Heart right ventricle (tissue), 16 donors: ENCODE measurements around the gene BRIP1. TPM values are rescaled to one million over a fixed set of nuclear protein-coding genes. Genes with fewer than 3 reads are reported as not detected.

Experiments
- ATAC-seq, 8 donors: fragments of 200-7000 bp; cut with Tn5 transposase; one replicate each; pipeline ENCODE4 v1.9.1; 2020; ENCODE audit warnings: mild to moderate bottlenecking in 8 of 8, moderate library complexity in 8 of 8, moderate number of reproducible peaks in 1 of 8
- DNase-seq, 2 donors: peaks; one replicate each; pipeline ENCODE4 v3.0.0-alpha.2; 2020
- H3K27ac ChIP-seq, 10 donors: fragments of 200-600 bp; sonication (generic) in 2 of 10; one replicate each; pipeline versions ENCODE4 v1.5.0 to v1.8.0; 2020 to 2022; ENCODE audit warnings: mild to moderate bottlenecking in 3 of 10
- H3K27me3 ChIP-seq, 7 donors: fragments of 200-600 bp; one replicate each; pipeline ENCODE4 v1.8.0; 2021 to 2022; ENCODE audit warnings: mild to moderate bottlenecking in 2 of 7
- H3K36me3 ChIP-seq, 9 donors: fragments of 200-600 bp; sonication (generic) in 1 of 9; one replicate each; pipeline versions ENCODE4 v1.5.0 to v1.8.0; 2020 to 2022; ENCODE audit warnings: mild to moderate bottlenecking in 2 of 9
- H3K4me1 ChIP-seq, 9 donors: fragments of 200-600 bp; sonication (generic) in 1 of 9; one replicate each; pipeline versions ENCODE4 v1.5.0 to v1.8.0; 2020 to 2022; ENCODE audit warnings: mild to moderate bottlenecking in 4 of 9
- H3K4me3 ChIP-seq, 10 donors: fragments of 200-600 bp; sonication (generic) in 2 of 10; one replicate each; pipeline versions ENCODE4 v1.5.0 to v1.8.0; 2020 to 2022; ENCODE audit warnings: mild to moderate bottlenecking in 7 of 10, moderate library complexity in 2 of 10
- H3K9me3 ChIP-seq, 11 donors: fragments of 200-600 bp in 10 of 11; sonication (generic) in 2 of 11; one replicate each; pipeline versions ENCODE4 v1.5.0 to v1.8.0; 2013 to 2022; ENCODE audit warnings: mild to moderate bottlenecking in 2 of 11, control low read depth in 1 of 11, moderate library complexity in 1 of 11
- CTCF ChIP-seq, 9 donors: fragments of 200-600 bp; sonication (generic) in 2 of 9; IDR thresholded peaks; one replicate each; pipeline versions ENCODE4 v1.5.0 to v1.8.0; 2021 to 2022; ENCODE audit warnings: antibody characterized with exemption in 9 of 9, mild to moderate bottlenecking in 5 of 9, moderate library complexity in 1 of 9
- WGBS, 2 donors: extraction: QIAGEN DNeasy Blood & Tissue Kit; methylation state at CpG; one replicate each; pipeline ENCODE4 v1.1.7; 2013; ENCODE audit warnings: inconsistent platforms in 1 of 2; 5-methylcytosine and 5-hydroxymethylcytosine counted together
- intact Hi-C, 10 donors: fragments of 100-400 bp; cut with DNase I; formaldehyde crosslinking; loops; one replicate each; pipeline versions ENCODE4 v1.11.1 to v1.14.2; 2022
- polyA plus RNA-seq, 2 donors: library from polyadenylated mRNA; stranded (reverse); fragments of 200-250 nt; gene quantifications; one replicate each; pipeline ENCODE4 v1.2.3, GENCODE V29; 2013
- total RNA-seq, 10 donors: library from RNA; stranded (reverse); fragmentation: NEBNext Ultra II Directional in 3 of 10; extraction: Animal tissue kit (Norgen Biotek cat#: 25700) in 3 of 10; gene quantifications; one replicate each; pipeline versions ENCODE4 v1.2.1 to v1.2.4, GENCODE V29; 2021 to 2023
- donor health status: Arrhythmogenic right ventricular cardiomyopathy.
- donor health status: ischemic (EF 13 %, LVEDD 7.1; RV severe dilation, severe dysfunction).
- donor health status: healthy with polysubstance abuse.
- donor health status: DM: no; HTN: yes; CAD: no.
- donor health status: DM: no; HTN: no; CAD: no.
- donor health status: ischemic (EF 25% LVEDD 6.9; RV normal size, moderate dysfunction).
- donor health status: ischemic (EF 25% LVEDD 5.7; RV mildly dilated, moderate dysfunction).
- donor health status: healthy.
- donor health status: DM: yes; HTN: yes; CAD: no.
- donor health status: Ischemic cardiomyopathy.
- donor health status: ischemic (EF 35%, LVEDD 5.7; RV mildly dilated, moderate dysfunction).
- donor health status: nonischemic (EF 11% LVEDD 7.7; RV severe dilation, severe dysfunction).
- donor health status: DM: yes; HTN: yes; CAD: no.
- donor health status: PGD.
- donor health status: ischemic (EF 29% LVEDD 5.4; RV normal size, mild dysfunction).
- donor health status: nonischemic (EF 23%, LVEDD 6.1; RV moderate dilation, normal function).

Gene BRIP1
- total and polyA plus RNA-seq, 12 donors: 0.03 to 2.1 (median 0.22) TPM; not detected in 1

GRCh38 chr17:61650749-61651148, 212.6 kb downstream of the BRIP1 start:
- intact Hi-C loops: no loop called here
- Histone ChIP-seq H3K4me3 (no peak overlapping the region), H3K36me3 (no peaks in the 10 kb centered on the region), H3K27ac (no peak overlapping the region), H3K27me3 (no peaks in the 10 kb centered on the region), H3K9me3 (peaks cover 0 to 50% (median 13%) of the 10 kb centered on the region in 11 donors), H3K4me1 (no peaks in the 10 kb centered on the region)
- DNase-seq (no peak), ATAC-seq (no peak)
- no peak for TF ChIP-seq CTCF (IDR thresholded peaks at IDR 0.05)
- 90 to 91% methylated on average over 2 of the region's 2 CpGs for WGBS, 2 donors

GRCh38 chr17:61648587-61648986, 214.7 kb downstream of the BRIP1 start:
- H3K9me3 ChIP-seq: peaks cover 0 to 43% (median 10%) of the 10 kb centered on the region in 11 donors
- WGBS, 2 donors: 53 to 59% methylated on average over 1 of the region's 1 CpG
- no peaks in the 10 kb centered on the region for H3K36me3 ChIP-seq
- TF ChIP-seq CTCF (IDR thresholded peaks at IDR 0.05): no peak
- H3K4me3 ChIP-seq: no peak overlapping the region
- intact Hi-C loops: no loop called here
- no peaks in the 10 kb centered on the region for H3K4me1 ChIP-seq
- H3K27ac ChIP-seq: no peak overlapping the region
- ATAC-seq (no peak), DNase-seq (no peak)
- H3K27me3 ChIP-seq: no peaks in the 10 kb centered on the region

- WGBS, 2 donors: 76 to 82% methylated on average over 2 of the region's 2 CpGs
- no peaks in the 10 kb centered on the region for H3K4me1 ChIP-seq
- H3K27me3 ChIP-seq: no peaks in the 10 kb centered on the region
- no peaks in the 10 kb centered on the region for H3K36me3 ChIP-seq
- DNase-seq (no peak), ATAC-seq (no peak)
- H3K4me3 ChIP-seq: no peak overlapping the region
- peaks cover 0 to 27% (median 10%) of the 10 kb centered on the region in 11 donors for H3K9me3 ChIP-seq
- intact Hi-C loops: no loop called here
- no peak for TF ChIP-seq CTCF (IDR thresholded peaks at IDR 0.05)
- H3K27ac ChIP-seq: no peak overlapping the region
Observed at GRCh38 chr17:61647047-61647446, 216.3 kb downstream of the BRIP1 start.

- Histone ChIP-seq H3K4me3 (no peak overlapping the region), H3K27me3 (no peaks in the 10 kb centered on the region), H3K9me3 (peaks cover 0 to 22% (median 10%) of the 10 kb centered on the region in 11 donors), H3K4me1 (no peaks in the 10 kb centered on the region), H3K27ac (no peak overlapping the region), H3K36me3 (no peaks in the 10 kb centered on the region)
- DNase-seq: no peak
- no peak for ATAC-seq
- intact Hi-C loops: no loop called here
- no peak for TF ChIP-seq CTCF (IDR thresholded peaks at IDR 0.05)
Observed at GRCh38 chr17:61646482-61646881, 216.8 kb downstream of the BRIP1 start.
